Right hindlimb (tissue), 1 donor: ENCODE data around the gene FRMD4A.

Experiments used
- DNase-seq: peaks from one replicate; pipeline ENCODE4 v3.0.0-alpha.2; 2018

FRMD4A gene

DNA sequence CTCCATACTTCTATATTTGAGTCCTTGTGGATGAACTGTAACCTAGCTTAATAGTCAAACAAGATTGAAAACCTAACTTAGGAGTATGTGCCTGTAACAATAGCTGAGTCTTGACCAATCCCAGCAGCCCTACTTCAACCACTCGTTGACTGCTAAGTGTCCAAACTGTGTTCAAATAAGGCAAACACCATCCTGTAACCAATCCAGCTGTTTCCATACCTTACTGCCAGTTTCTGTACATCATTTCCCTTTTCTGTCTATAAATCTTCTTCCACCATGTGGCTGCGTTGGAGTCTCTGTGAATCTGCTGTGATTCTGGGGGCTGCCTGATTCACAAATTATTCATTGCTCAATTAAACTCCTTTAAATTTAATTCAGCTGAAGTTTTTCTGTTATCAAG is 195.5 kb downstream of the FRMD4A start:
- DNase-seq: peak; percentile 26

- DNase-seq: no peak
These were observed 196.4 kb downstream of the FRMD4A start for GRCh38 chr10:14134275-14134674.

DNA sequence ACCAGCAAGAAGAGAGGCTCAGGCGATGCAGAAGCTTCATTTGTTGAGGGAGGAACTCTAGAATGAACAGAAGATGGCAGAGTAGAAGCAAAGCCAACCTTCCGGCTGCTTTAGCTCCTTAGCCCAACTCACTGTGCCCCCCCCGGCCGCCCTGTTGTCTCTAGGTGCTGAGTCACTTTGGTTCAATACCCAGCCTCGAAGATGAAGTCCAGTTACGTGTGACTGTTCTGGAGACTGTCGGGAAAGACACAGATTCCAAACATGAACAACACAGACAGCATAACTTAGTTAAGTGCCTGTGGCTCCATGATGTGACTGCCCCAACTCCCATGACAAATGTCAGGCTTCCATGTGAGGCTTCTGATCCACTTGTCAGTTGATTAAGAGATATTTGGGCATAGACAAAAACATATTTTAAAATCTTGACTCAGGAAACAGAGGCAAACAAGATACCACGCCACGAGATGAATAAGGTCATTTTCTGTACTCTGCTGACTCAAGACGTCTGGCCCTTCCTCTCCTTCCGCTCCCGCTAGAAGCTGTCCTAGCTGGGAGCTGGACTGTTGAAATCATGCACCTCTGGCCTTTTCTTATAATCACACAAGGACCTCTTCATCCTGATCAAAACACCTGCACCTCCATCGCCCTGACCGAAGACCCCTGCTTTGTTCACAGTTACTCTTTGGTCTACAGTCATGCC is 199.3 kb downstream of the FRMD4A start:
- DNase-seq: no peak

GRCh38 chr10:14129770-14130169 is 201.0 kb downstream of the FRMD4A start:
- DNase-seq: no peak

- DNase-seq: no peak
These were observed 202.2 kb downstream of the FRMD4A start for GRCh38 chr10:14128519-14128918.

- no peak for DNase-seq
These were observed 203.9 kb downstream of the FRMD4A start for GRCh38 chr10:14126697-14127440.

- no peak for DNase-seq
These were observed 205.2 kb downstream of the FRMD4A start for GRCh38 chr10:14125564-14125963.

DNA sequence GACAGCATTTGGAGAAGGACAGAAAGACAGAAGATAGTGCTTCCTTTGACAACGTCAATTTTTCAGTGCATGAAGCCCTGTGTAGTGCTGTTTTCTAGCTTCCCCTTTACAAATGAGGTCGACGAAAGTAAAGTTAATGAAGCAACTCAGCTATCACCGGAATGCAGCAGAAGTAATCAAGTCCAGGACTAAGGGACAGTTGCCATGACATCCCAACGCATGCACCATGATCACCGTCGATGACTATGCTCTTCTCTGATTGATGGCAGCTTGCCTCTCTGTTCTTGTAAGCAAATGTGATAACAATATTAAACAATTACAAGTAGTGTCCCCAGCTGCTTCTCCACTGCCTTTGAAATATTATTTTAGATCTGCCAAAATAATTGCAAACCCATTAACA is 205.8 kb downstream of the FRMD4A start:
- DNase-seq: no peak

DNA sequence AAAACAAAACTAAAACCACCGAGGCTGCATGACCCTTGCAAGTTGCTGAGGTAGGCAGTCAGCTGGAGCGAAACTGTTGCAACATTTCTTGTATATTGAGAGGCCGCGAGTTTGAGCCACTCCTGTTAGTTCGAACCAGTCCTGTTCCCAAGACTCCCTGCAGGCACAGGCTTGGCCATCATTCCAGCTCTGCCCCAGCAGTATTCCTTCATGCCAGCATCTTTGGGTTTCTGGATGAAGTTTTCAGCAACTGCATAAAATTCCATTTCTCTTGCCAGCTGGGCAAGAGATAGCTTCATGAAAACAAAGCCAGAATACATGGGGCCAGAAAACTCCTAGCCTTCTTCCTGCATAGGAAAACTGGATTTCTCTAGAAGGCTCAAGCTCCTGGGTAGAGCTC is 207.6 kb downstream of the FRMD4A start:
- no peak for DNase-seq

DNA sequence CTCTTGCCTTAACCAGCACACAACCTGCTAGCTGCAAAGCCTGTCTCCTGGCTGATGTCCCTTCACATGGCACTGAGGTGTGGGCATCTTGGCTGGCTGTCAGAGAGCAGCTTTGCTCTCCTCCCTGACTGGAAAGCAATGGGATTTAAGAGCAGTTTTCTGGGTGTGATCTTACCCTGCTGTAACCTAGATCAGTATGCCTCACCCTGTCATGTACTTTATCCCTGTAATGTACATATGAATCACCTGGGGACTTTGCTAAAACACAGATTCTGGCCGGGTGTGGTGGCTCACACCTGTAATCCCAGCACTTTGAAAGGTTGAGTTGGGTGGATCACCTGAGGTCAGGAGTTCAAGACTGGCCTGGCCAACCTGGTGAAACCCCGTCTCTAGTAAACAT is 209.9 kb downstream of the FRMD4A start:
- DNase-seq: no peak

- DNase-seq: no peak
These were observed 211.8 kb downstream of the FRMD4A start for GRCh38 chr10:14118953-14119352.

DNA sequence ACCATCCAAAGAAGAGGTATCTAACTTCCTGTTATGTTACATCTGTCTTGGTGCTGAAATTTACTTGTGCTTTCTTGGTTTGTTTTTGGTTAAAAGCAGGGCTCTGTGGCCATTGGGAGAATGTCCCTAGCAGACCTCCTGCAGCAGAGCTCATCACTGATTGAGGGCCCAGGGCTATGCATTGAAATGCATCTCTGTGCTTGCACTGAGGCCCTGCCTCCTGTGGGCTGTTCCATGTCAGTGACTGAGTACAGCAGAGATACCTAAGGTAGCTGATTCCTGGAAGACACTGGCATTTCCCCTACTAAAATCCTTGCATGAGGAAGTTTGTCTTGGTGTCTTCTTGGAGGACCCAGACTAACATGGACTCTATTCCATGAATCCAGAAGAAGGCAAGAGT is 213.9 kb downstream of the FRMD4A start:
- no peak for DNase-seq

DNA sequence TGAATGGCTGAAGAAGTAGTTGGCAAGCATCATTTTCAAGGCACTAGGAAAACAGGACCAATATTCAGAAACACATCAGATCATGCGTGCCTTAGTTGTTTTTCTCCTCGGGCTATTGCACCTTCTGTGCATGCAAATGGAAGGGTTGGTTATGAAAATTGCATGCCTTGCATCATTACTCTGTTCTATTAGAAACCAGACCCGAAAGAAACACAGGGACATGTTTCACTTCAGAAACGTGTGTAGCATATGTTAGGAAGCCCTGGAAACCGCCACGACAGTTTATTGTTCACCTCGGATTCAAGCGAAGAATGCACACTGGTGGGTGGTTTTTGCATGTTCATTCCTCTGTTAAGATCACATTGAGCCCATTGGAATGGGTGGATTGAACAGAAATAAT is 214.7 kb downstream of the FRMD4A start:
- DNase-seq: no peak

DNA sequence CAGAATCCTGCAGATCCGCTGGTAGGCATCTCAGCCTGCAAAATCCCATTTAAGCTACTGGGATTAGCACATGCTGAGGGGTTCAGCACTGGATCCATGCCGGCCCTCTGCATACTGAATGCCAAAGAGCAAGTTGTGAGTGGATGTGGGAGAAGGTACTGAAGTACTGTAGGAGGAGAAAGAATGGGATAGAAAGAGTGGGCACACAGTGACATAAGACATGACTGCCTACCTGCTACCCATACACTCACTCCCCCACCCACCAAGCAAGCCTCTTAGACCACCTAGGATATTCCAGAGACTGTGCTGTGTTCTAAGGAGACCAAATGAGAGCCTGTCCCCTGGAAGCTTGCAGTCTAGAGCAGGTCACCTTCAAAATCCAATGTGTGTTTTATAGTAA is 215.9 kb downstream of the FRMD4A start:
- no peak for DNase-seq

- DNase-seq: no peak
These were observed 218.7 kb downstream of the FRMD4A start for GRCh38 chr10:14112056-14112455.

GRCh38 chr10:14111208-14111607 is 219.5 kb downstream of the FRMD4A start:
- DNase-seq: no peak

GRCh38 chr10:14106828-14107227 is 223.9 kb downstream of the FRMD4A start:
- no peak for DNase-seq

DNA sequence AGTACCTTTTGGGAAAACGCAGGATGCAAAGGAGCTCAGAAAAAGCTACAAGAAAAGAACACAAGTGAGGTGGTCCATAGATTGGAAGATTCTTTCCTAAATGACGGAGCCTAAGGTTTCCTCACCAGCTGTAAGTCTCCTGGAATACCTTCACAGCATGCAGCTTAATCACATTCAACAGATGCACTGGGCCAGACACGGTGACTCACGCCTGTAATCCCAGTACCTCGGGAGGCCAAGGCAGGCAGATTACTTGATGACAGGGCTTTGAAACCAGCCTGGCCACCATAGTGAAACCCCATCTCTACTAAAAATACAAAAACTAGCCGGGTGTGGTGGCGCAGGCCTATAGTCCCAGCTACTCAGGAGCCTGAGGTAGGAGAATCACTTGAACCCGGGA is 228.7 kb downstream of the FRMD4A start:
- no peak for DNase-seq

DNA sequence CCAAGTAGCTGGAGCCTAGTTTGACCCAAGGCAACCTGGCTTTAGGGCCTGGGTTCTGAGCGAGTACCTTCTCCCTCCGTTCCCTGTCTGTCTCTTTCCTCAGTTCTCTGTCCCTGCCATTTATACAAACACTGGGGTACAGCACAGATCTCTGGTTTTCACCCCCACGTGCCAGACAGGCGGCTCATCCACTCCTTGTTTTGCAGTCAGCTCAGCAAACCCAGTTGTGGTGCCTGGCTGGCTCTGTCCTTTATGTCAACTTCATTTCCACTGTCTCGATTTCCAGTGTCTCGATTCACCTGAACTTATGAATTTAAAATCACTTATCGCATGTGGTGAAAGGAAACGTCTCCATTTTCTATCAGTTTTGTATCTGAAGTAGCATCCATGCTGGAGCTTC is 230.8 kb downstream of the FRMD4A start:
- no peak for DNase-seq

DNA sequence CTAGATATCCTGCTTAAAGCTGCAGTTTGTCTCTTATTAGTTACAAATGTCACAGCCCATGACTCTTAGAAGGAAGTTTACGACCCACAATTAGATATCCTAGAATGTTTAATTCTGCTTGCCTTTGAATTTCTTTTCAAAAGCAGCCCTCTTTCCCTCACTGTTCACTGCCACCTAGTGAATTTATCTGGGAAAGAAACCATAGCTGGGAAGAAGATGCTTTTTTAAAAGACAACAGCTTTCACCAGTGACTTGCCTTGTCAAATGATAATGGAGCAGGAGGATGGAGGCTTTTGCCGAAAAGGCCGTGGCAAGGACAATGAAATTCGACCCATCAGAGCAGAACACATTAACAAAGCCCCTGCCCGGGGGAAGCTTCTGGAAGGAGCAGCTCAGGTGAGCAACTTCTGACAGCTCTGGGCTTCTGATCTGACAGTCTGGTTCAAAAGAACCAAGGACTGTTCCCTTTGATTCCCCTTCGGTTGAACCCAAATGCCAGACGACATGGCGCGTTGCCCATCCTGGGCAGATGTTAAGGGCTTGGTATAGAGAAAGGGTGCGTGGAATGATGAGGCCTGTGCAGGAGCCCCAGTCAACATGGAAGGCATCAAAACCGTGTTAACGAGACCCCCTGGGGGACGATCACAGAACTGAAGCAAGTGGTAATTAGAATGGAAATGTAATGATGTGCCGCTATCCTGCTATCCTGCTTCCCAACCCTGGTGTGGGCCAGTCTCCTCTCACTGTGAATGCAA is 236.8 kb downstream of the FRMD4A start:
- DNase-seq: peak; percentile 23

DNA sequence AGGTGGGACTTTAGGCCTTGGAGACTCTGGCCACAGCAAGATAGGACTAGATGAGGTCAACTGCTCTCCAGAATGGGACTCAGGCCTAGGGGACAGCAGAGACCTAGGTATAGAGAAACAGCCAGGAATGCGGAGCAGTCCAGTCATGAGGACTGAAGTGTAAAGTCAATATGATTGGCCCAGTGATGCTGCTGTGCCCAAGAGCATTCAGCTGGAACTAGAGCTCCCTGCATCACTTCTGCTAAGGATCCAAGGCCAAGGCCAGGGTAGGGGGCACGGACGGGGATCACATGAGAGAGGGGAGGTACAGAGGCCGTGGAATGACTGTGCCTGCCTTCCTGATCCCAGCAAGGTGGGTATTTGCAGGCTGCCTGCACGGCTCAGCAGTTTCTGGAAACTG is 237.9 kb downstream of the FRMD4A start:
- DNase-seq: no peak

DNA sequence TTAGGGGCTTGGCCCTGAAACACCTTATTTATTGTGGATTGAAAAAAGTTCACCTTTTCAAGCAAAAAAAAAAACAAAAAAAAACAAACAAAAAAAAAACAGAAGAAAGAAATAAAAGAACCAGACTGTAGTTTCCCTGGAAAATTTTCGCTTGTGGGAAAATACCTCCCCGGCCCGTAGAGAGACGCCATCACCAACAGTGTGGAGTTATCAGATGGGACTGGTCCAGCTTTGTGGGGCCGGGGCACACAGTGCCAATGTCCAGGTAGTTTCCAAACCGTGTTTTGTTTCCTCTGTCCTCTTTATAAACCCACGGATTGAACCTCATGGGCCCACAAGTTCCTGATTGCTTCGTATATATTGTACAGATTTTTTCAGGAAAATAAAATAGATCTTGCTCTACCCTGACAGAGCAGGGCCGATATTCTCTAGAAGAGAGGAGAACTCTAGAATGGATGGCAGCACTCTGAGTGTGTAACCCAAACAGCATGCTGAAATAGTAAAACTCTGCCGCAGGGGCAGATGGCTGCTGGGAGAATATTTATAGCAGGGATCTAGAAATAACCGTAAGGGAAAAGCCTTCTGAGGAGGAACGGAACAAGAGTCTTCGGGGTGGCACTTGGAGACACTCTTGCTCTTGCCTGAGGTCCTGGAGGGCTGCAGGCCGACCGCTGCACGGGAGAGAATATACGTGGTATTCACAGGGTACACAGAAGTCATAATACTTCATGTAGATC is 241.0 kb downstream of the FRMD4A start:
- no peak for DNase-seq

- DNase-seq: no peak
These were observed 243.2 kb downstream of the FRMD4A start for GRCh38 chr10:14087566-14087965.
